ENCODE data around the gene PCYT1B.
"Not testable (repeated sequence)": the region's sequence is repeated elsewhere in the genome, so short reads cannot be mapped to it uniquely, and the experiment has no call there.

PCYT1B gene

DNA sequence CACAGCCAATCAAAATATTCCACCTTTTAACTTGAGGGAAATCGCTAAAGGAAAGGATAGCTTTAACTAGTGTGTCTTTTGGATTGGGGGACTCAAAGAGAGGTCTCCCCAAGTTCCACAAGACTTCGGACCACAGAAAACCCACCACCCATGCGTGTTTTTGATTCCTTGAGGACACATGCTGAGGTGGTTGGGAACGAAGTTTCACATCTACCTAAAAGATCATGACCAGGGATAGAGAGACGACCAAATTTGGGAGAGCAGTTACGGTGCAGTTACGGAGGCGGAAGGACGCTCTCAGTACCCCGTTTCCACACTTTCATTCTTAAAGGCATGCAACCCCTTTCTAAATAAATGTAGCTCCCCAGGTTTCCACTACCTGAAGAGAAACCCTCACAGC is 1.1 kb downstream of the PCYT1B start:
- no peak for DNase-seq (ENCODE audit: low read depth in 2 of 2)

- DNase-seq (ENCODE audit: low read depth in 2 of 2): no peak
Measured at GRCh38 chrX:24643116-24643515, 4.0 kb downstream of the PCYT1B start.

DNA sequence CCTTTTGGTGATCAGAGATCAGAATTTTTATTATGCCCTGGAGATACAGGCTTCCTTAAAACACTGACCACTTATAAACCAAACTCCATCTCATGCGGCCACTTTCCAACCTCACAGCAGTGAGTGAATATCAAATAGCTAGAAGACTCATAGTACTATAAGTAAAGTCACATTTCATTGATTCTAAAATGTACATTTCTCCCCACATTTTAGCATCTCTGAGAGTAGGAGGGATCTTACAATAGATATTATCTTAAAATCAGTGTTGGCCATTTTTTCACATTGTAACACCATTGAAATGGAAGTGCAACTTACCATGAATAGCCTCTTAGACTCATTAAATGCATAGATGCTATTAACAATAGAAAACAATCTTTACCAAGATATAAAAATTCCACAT is 17.4 kb downstream of the PCYT1B start:
- DNase-seq (ENCODE audit: low read depth in 2 of 2): no peak

DNA sequence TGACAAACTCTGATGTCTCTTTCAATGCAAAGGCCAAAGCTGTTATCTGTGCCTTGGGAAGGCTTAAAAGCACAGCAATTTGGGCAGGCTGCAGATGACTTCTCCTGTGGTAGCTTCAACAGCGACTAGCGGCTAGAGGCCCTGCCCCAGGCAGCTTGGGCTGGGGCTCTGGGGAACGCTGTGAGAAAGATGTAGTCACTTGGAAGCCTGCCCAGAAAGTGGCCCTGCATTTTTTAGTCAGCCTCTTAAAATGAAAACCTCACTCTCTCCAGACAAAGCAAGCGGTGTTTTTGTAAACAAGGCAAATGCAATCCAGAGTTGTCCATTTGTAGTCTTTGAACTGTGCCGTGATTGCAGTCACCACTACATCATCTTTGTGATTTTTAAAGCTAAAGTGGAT is 27.5 kb downstream of the PCYT1B start:
- DNase-seq (ENCODE audit: low read depth in 2 of 2): no peak

GRCh38 chrX:24610516-24610915 is 36.6 kb downstream of the PCYT1B start:
- DNase-seq (ENCODE audit: low read depth in 2 of 2): no peak

DNA sequence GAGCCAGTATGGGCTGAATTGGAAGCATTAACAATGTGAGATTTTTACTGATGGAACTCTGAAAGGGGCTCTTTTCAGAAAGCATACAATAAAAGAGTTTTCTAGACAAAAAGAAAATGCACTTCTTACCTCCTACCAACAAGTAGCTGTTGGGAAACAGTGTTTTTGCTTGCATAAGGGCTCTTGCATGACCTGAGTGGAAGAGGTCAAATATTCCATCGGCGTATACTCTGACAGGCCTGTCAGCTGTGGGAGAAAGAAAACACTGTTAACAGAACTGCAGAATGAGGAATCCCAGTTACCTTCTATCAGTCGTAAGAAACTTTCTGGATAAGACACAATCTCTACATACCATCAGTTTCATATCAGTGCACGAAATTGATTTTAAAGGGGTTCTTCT is 39.5 kb downstream of the PCYT1B start:
- DNase-seq (ENCODE audit: low read depth in 2 of 2): no peak

- DNase-seq (ENCODE audit: low read depth in 2 of 2): not testable (repeated sequence)
Measured at GRCh38 chrX:24605941-24606340, 41.2 kb downstream of the PCYT1B start.

- DNase-seq (ENCODE audit: low read depth in 2 of 2): no peak
Measured at GRCh38 chrX:24603191-24603590, 44.0 kb downstream of the PCYT1B start.

DNA sequence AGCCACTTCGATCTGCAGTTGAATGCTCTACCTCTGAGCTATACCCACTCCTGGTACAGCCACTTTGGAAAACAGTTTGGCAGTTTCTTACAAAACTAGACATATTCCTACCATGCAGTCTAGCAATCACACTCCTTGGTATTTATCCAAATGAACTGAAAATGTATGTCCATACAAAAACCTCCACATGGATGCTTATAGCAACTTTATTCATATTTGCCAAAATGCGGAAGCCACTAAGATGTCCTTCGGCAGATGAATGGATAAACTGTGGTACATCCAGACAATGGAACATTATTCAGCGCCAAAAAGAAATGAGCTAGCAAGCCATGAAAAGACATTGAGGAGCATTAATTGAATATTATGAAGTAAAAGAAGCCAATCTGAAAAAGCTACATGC is 45.3 kb downstream of the PCYT1B start:
- no peak for DNase-seq (ENCODE audit: low read depth in 2 of 2)

DNA sequence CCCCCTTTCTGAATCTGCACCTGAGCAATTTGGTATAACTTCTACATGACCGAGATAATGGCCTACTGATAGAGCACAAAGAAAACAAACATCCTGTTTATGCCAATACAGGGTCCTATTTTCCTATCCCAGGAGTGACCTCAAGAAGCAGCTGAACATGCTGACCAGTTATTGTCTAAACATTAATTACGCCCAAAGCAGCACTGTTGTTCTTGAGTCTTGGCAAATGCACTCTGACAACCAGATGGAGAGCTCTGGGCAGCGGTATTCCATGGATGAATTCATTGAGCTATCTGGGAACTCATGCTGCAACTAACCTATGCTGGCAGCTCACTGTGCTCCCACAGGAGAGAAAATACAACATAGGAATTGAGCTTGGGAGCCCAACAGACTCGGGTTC is 52.6 kb downstream of the PCYT1B start:
- DNase-seq (ENCODE audit: low read depth in 2 of 2): no peak

- no peak for DNase-seq (ENCODE audit: low read depth in 2 of 2)
Measured at GRCh38 chrX:24590111-24590510, 57.0 kb downstream of the PCYT1B start.

- DNase-seq (ENCODE audit: low read depth in 2 of 2): no peak
Measured at GRCh38 chrX:24577091-24577490, 70.1 kb downstream of the PCYT1B start.

DNA sequence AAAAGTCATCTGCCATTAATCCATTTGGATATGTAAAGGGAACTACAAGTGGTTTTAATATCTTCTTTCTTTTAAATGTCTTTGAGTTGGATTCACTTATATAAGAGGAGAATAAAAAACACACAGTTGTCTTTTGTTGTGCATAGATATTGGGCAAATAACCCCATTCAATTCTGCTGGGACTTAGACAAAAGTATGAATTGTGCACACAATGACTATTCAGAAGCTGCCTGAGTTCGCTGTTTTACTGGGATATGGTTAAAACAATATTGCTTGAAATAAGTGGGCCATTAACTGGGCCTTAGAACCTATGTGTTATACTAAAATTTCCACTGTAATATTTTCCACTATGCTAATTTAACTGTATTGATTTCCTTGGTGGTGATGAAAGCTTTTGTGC is 71.7 kb downstream of the PCYT1B start:
- DNase-seq (ENCODE audit: low read depth in 2 of 2): no peak

DNA sequence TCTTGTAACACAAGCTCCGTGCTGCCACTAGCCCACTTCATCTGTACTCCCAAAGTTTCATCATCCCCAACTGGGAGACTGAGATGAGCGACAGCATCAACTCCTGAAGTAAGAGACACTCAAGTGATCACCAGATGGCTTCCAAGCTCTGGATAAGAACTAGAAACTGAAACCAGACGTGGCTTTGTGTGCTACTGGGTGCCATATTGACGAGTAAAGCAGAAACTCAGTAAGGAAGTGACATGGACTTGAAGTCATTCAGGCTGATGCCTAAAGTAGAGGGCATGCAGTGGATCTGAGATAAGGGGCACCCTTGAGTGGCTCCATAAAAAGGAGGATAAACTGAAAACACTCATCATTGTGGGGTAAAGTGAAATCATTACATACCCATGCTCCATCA is 72.4 kb downstream of the PCYT1B start:
- DNase-seq (ENCODE audit: low read depth in 2 of 2): no peak

DNA sequence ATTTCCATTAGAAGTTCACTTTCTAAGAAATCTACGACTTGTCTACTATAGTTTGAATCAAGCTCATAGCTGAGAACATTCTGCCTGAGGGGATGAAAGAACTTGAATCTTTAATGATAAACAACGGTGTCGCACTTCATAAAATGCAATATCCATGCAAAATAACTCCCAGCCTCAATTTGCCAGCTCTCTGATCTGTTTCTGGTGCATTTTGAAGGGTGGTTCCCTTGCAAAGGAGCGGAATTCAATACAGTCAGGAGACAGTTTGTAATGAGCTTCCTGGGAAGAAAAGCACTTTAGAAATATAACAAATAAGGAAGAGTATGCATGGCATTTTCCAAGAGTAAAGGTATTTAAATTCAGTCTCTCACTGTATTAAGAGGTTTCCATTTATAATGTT is 80.0 kb downstream of the PCYT1B start:
- DNase-seq (ENCODE audit: low read depth in 2 of 2): no peak

DNA sequence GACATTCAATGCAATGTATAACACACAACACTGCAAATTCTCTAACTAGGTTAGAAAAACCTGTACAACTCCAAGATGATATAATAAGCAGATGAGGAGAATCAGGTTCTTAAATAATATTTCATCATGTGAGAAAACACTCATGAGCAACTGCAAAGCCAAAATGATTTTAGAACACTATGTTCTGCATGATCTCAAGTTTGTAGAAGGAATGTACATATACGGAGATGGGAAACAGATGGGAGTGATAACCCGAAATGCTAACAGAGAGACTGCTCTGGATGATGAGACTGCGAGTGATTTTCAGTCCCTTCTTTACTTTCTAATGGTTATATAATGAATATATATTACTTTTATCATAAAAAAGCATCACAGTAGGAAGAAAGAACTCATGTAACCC is 80.9 kb downstream of the PCYT1B start:
- DNase-seq (ENCODE audit: low read depth in 2 of 2): no peak

DNA sequence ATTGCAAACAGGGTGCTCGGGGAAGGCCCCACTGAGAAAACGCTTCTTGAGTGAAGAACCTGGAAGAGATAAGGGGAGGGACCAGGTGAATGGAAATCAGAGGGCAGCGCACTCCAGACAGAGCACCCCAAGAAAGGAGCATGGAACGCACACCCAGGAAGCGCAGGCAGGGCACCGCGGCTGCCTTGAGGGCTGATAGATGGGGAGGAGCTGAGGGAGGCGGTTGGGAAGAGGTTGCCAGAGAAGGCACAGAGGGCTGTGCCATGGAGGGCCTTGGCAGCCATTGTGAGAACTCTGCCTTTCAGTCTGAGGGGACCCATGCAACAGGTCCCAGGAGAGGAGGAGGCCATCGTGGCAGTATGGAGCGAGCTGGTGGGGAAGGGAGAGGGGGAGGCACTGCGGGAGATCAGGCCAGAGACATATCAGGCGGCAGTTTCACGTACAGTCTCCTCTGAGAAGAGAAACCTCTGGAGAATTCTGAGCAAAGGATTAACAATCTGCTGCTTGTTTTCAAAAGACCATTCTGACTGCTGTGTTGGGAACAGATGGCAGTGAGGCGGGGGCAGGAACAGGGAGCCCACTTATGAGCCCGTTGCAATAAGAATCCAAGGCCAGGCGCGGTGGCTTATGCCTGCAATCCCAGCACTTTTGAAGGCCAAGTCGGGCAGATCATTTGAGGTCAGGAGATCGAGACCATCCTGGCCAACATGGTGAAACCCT is 83.7 kb downstream of the PCYT1B start:
- DNase-seq (ENCODE audit: low read depth in 2 of 2): no peak

DNA sequence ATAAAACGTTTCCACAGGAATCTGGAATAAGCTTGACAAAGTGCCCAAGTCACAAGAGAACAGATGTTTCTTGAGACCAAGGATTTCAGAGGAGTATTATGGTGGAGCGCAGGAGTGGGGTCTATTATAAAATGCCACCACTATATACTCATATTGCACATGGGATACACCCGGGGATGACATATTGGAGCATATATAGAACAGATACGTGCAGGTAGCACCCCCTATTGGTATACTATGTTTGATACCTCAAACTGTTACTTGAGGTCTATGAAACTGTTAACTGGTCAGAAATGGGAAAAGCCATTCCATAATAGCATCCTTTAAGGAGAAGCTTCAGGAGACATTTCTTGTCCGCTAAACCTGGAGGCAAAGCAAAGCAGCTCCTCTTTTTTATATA is 86.0 kb downstream of the PCYT1B start:
- DNase-seq (ENCODE audit: low read depth in 2 of 2): no peak

DNA sequence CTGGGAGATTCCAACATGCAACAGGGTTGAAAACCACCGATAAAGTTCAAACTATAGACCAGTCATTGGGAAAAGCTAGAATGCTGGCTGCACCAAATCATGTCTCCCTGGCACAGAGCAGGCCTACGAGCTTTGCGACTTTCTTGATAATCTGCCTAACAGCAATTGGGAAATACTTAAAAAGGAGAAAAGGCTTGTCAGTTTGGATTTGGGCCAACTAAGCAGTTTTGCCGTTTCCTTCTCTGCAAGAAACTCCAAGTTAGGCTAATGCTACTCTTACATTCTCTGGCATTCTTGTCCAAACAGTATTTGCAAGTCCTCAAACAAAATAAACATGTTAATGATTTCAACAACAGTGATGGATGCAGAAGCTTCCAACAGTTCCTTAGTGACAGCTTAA is 94.1 kb downstream of the PCYT1B start:
- no peak for DNase-seq (ENCODE audit: low read depth in 2 of 2)

GRCh38 chrX:24550166-24550565 is 97.0 kb downstream of the PCYT1B start:
- no peak for DNase-seq (ENCODE audit: low read depth in 2 of 2)

- no peak for DNase-seq (ENCODE audit: low read depth in 2 of 2)
Measured at GRCh38 chrX:24547961-24548360, 99.2 kb downstream of the PCYT1B start.

- DNase-seq (ENCODE audit: low read depth in 2 of 2): no peak
Measured at GRCh38 chrX:24542756-24543155, 104.4 kb downstream of the PCYT1B start.

DNA sequence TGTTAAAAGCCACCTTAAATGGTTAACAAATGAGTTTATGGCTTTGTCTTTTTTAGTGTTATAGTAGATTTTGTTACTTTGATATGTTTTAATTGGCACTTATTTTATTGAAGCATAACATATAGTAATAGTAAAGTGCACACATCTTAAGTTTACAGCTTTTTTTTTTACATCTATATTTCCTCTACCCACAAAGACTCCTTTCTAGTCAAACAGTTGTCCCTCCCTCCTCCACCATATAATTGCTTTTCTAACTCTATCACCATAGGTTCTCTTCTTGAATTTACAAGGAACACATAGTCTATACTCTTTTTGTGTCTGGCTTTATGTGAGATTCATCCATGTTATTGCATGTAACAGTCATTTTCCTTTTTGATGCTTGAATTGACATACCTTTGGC is 110.6 kb downstream of the PCYT1B start:
- DNase-seq (ENCODE audit: low read depth in 2 of 2): no peak

DNA sequence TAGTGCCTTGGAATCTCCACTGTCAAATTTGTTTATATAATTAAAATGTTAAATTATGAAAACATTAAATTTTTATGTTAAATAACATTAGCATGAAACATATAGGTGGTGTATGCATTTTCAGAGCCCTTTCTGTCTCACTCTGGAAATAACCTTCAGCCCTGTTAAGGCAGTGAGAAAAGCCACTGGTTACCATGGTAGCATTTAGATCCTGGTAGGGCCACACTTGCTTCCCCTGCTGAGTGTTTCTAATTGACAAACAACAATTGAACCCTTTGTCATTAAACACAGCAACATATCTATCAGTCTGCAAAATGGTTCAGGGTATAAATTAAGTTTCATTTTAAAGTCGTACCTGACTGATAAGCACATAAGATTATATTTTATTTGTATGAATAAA is 118.5 kb downstream of the PCYT1B start:
- DNase-seq (ENCODE audit: low read depth in 2 of 2): no peak

Data from stimulated activated CD4-positive, alpha-beta T cell treated with anti-CD3 and anti-CD28 coated beads, Interleukin-1b, Interleukin-23, amount 100 ng/mL, for 1 hour (primary cell).